Smooth muscle cell of the brain vasculature (primary cell): ENCODE measurements around the gene P2RY8.
"Not testable (repeated sequence)": the region's sequence is repeated elsewhere in the genome, so short reads cannot be mapped to it uniquely, and the experiment has no call there.

ENCODE experiments used
- DNase-seq: peaks from one replicate; pipeline ENCODE4 v3.0.0-alpha.2; 2012; ENCODE audit warnings: low read depth, low spot score

Gene P2RY8

DNA sequence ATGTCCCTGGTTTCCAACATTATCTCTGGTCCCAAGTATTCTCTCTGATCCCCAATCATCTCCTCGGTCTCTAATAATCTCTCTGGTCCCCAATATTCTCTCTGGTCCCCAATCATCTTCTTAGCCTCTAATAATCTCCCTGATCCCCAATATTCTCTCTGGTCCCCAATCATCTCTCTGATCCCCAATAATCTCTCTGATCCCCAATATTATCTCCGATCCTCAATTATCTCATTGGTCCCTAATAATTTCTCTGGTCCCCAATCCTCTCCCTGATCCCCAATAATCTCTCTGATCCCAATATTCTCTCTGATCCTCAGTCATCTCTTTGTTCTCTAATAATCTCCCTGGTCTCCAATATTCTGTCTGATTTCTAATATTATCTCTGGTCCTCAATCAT, 16.6 kb downstream of the P2RY8 start:
- no peak for DNase-seq

DNA sequence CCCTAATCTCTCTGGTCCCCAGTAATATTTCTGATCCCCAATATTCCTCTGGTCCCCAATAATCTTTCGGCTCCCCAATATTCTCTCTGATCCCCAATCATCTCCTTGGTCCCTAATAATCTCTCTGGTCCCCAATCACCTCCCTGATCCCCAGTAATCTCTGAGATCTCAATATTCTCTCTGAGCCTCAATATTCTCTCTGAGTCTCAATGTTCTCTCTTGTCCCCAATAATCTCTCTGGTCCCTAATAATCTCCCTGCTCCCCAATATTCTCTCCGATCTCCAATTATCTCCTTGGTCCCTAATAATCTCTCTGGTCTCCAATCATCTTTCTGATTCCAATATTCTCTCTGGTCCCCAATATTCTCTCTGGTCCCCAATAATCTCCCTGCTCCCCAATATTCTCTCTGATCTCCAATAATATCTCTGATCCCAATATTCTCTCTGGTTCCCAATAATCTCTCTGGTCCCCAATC, 17.9 kb downstream of the P2RY8 start:
- no peak for DNase-seq

DNA sequence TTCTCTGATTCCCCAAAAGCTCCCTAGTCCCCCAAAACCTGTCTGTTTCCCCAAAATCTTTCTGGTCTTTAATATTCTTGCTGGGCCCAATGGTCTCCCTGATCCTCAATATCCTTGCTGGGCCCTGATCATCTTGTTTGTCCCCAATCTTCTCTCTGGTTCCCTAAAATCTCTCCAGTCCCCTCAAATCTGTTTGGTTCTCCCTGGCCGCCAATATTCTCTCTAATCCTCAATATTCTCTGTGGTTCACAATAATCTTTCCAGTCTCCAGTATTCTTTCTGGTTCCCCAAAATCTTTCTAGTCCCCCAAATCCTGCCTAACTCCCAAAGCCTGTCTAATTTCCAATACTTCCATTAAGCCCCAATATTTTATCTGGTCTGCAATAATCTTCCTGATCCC, 18.5 kb downstream of the P2RY8 start:
- no peak for DNase-seq

DNA sequence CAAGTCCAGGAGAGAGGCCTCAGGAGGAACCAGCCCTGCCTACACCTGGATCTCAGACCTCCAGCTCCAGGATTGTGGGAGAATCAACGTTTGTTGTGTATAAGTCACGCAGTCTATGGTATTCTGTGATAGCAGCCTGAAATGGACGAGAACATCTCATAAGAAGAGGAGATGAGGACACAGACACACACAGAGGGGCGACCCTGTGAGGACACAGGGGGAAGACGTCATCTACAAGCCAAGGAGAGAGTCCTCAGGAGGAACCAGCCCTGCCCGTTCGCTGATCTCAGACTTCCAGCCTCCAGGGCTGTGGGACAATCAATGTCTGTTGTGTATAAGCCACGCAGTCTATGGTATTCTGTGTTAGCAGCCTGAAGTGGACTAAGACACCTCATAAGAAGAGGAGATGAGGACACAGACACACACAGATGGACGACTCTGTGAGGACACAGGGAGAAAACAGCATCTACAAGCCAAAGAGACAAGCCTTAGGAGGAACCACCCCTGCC, 20.3 kb downstream of the P2RY8 start:
- no peak for DNase-seq

DNA sequence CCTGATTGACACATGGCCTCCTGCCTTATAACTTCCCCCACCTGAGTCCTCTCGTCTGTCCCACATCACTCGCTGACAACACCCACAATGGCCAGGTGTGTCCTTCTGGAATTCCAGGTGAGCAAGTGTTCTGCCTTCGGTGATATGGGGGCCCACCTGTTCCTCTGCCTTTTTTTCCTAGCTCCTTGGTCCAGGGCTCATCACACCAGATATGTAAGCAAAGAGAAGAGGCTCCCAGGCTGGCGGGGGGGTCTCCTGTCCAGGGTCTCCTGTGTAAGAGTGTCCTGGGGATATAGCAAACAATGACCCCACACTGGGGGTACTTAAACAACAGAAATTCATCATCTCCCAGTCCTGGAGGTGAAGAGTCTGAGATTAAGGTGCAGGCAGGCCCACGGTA, 25.2 kb downstream of the P2RY8 start:
- no peak for DNase-seq

DNA sequence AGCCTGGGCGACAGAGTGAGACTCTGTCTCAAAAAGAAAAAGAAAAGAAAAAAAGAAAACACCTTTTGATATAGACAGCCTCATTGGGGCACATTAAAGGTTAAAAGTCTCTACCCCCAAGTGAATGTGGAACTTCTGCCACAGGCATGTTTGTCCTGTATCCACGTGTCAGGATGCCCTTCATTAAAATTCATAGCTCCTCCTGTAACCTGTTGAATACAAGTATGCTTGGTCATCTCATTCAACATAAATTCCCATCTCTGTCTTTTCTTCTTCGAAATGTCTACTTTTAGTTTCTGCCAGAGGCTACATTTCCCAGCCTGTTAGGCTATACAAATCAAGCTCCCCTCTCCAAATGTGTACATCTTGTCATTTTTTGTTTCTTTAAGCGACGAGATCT, 25.8 kb downstream of the P2RY8 start:
- no peak for DNase-seq

DNA sequence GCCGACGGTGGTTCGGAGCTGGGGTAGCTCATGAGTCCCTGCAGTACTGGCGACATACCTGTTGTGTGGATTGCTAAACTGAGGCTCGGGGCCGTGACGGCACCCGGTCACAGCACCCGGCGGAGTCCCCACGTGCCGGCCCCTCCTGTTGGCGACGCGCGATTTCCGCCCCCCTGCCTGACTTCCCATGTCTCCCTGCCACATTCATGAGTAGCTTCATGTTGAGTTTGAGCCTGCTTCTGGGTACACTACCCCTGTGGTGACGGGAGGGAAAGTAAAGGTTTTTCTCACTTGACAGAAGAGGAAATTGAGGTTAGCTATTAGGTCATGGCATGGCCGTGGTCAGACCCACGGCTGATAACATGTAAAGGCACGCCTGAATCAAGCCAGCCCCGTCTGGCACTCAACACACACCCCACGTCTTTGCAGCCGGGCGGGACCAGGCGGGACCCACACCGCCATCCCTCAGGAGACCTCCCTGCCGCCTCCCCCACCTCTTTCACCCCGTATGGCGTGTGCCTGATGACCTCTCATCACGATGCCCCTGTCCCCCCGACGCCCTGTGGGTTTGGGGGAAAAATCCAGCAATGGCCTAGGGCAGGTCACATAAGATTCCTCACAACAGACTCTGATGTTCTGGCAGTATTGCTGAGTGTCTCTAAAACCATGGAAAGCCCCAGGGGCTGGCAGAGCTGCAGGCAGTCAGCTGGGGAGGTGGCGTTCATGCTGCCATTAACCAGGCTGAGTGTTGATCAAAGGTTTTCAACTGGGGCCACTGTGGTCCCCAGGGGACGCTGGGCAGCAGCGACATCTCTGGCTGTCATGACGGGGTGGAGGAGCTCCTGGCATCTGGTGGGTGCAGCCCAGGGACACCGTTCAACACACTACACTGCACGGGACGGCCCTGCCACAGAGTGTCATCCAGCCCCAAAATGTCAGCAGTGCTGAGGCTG, 29.2 kb downstream of the P2RY8 start:
- no peak for DNase-seq

DNA sequence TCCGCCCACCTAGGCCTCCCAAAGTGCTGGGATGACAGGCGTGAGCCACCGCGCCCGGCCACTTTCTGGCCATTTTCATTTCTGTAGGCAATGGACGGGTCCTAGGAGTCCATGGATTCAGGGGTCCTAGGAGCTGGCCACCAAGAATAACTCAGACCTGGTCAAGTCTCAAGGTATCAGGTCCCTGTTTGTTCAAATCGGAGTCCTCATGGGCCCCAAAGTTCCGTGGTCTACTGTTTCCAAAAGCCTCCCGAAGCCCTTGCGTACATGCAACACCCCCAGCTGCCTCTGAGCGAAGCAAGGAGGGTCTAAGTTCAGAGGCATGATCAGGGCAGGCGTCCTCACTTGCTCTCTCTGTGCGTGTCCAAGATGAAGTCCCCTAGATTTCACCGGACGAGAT, 30.1 kb downstream of the P2RY8 start:
- no peak for DNase-seq

DNA sequence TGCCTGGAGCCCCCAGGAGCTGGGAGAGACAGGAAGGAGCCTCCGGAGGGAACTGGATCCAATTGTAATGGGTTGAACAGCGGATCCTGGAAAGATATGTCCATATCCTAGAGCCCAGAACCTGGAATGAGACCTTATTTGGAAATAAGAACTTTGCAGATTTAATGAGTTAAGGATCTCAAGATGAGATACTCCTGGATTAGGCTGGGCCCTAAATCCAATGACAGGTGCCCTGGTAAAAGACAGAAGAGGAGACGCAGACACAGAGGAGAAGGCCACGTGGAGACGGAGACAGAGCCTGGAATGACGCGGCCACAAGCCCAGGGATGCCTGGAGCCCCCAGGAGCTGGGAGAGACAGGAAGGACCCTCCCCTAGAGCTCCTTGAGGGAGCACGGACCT, 34.1 kb downstream of the P2RY8 start:
- DNase-seq = no peak

DNA sequence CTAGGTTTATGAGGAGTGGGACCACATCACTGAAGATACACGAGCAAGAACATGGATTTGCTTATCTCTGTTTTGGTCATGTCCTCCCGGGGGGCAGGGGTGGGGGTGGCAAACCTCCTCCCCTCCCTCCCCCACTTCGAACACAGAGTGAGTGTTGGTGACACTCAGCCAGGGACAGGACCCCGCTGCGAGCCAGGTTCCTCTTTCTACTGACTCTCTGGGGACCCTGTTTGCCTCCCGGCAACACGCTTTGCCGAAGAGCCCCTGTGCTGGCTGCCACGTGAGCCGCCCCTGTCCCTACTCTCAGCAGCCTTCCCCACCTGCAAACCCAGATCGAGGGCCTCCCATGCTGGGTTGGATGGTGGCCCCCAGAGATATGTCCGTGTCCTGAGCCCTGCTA, 34.7 kb downstream of the P2RY8 start:
- no peak for DNase-seq

DNA sequence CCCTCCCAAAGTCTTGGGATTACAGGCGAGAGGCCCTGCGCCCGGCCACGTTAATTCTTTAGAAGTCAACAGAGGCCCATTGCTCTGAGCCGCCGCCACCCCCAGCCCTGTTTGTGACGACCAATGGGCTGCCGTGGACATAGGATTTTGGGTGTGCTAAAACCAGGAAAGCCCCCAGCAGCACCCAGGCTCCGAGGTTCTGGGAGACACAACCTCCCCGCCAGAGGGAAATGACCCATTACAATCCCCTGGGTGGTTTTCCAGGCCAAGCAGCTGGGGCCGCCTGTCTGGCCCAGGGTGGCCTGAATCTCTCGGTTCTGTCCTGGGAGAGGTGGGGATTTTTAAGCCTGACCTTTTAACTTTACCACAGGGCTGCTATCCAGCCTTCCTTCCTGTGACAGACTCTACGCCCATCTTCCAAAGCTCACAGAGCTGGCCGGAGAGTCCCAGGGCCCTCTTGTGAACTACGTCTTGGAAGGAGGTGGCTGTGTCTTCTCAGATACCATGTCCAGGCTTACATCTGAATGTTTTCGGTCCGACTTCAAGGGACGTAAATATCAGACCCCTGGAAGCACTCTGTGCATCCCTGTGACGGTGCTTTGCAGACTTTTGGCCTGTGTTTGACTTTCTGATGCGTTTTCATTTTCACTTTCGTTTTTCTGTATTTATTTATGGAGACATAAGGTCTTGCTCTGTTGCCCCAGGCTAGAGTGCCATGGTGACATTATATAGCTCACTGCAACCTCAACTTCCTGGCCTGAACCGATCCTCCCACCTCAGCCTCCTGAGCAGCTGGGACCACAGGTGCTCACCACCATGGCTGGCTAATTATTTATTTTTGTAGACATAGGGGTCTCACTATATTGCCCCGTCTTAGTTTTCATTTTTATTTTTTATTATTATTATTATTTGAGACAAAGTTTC, 36.0 kb downstream of the P2RY8 start:
- DNase-seq = no peak

DNA sequence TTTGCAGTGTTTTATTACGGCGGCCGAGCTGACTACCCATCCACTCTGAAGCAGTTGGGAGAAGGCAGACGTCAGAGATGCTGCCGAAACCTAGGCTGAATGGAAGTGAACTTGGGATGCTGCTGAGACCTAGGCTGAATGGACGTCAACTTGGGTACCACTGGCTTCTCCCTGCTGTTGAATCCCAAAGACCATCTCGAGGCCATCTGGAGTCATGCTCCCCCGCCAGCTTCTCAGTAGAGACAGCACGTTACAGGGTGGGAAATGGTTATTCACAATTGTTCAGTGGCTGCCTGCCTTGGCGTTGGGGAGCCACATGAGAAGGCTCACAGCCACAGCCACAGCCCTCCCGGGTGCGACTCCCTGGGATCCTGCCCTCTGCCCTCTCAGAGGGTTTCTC, 40.9 kb downstream of the P2RY8 start:
- no peak for DNase-seq

DNA sequence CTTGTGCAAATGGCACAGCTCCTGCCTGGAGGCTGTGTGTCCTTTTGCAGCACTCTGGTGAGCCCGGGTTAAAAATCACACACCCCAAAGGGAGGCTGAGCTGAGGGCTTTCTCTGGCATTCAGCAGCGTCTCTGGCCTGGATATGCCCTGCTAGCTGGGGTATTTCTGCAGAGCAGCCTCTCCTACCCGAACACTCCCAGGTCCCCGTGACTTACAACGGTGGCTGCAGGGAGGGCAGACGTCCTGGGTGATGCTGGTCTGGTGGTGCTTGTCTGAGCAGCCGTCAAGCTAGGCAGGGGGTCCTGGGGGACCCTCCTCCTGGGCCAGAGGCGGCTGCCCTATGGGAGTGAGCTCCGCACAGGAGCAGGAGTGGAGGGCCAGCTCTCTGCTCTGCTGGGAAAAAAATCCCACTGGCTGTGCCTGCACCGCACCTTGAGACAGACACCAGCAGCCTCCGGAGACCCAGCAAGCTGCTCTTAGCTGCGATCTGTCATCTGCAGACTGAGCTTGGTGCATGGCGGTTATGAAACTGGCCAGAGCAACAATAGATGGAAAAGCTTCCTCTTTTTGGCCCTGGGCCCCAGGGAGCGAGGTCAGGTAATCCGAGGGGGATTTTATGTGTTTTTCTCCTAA, 43.0 kb downstream of the P2RY8 start:
- DNase-seq = no peak

DNA sequence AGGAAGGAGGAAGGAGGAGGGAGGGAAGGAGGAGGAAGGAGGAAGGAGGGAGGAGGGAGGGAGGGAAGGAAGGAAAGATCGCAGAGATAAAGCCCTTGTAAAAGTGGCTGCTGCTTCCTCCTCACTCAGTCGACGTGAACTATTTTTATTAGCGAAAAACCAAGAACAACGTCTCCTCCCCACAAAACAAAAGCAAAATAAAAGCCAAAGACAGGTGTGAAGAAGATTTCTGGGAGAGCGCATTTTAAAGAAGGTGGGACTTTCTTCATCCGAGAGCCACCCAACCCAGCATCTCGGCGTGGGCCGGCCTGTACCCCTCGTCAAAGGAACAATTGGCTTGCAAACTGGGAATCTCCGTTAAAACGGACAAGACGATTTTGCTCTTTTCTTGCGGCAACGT, 43.6 kb downstream of the P2RY8 start:
- DNase-seq = no peak

DNA sequence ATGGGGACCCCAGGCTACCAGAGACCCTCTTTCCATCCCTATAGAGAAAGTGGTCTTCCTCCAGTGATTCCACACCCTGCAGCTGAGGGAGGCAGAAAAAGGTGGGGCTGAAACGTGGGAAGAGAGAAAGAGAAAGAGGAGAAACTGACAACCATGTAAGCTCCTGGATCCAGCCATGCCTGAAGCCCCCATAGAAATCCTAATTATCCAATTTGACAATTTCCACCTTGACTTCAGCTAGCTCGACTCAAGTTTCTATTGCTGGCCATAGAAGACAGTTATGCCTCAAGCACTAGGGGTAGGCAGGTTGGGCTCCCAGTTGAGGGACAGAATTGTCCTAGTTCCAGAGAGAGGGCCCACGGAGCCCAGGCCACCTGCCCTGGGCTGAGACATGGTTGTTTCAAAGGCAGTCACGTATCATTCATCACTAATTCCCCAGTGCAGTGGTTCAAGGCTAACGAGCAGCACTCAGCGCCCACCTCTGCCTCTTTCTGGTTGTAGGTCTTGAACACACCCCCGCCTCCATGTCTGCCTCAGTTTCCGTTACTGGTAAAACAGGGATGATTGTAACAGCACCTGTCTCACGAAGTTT, 44.5 kb downstream of the P2RY8 start:
- DNase-seq = no peak

DNA sequence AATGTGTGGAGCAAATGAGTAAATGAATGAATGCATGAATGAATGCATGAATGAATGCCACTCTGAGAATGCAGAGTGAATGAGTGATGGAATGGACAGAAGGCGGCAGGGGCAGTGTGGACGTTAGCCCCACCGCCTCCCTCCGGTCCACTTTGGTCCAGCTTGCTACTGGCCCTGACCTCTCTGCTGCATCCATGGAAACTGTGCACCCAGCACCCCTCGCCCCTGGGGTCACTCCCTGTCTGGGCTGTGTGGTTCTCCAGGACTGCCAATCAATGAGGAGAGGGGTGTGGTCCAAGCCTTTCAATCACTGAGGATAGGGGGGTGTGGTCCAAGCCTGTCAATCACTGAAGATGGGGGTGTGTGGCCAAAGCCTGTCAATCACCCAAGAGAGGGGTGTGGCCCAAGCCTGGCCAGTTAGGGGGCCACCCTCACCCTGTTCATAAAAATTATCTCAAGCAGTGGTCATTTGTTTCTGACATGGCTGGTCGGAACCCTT, 45.1 kb downstream of the P2RY8 start:
- DNase-seq = no peak

DNA sequence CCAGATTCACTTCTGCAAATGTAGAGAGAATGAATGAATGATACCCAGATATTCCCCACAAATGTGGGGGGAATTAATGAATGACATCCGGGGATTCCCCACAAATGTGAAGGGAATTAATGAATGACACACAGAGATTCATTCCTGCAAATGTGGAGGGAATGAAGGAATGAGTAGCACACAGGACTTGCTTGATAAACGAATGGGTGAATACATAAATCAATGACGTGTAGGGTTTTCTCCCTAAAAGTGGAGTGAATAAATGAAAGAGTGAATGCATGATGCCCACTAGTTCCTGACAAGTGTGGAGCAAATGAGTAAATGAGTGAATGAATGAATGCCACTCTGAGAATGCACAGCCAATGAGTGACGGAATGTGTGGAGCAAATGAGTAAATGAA, 45.7 kb downstream of the P2RY8 start:
- not testable (repeated sequence) for DNase-seq

DNA sequence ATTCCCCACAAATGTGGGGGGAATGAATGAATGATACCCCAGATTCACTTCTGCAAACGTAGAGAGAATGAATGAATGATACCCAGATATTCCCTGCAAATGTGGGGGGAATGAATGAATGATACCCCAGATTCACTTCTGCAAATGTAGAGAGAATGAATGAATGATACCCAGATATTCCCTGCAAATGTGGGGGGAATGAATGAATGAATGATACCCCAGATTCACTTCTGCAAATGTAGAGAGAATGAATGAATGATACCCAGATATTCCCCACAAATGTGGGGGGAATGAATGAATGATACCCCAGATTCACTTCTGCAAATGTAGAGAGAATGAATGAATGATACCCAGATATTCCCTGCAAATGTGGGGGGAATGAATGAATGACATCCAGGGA, 46.3 kb downstream of the P2RY8 start:
- DNase-seq = not testable (repeated sequence)

DNA sequence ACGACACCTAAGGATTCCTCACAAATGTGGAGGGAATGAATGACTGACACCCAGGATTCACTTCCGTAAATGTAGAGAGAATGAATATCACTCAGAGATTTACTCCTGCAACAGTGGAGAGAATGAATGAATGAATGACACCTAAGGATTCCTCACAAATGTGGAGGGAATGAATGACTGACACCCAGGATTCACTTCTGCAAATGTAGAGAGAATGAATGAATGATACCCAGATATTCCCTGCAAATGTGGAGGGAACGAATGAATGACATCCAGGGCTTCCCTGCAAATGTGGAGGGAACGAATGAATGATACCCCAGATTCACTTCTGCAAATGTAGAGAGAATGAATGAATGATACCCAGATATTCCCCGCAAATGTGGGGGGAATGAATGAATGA, 47.6 kb downstream of the P2RY8 start:
- DNase-seq = not testable (repeated sequence)

DNA sequence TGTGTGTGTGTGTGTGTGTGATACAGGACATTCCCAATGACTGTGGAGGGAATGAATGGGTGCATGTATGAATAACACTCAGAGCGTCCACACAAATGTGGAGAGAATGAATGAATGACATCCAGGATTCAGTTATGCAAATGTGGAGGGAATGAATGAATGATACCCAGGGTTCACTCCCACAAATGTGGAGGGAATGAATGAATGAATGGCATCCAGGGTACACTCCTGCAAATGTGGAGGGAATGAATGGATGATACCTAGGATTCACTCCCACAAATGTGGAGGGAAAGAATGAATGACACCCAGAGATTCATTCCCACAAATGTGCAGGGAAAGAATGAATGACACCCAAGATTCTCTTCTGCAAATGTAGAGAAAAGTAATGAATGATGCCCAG, 48.2 kb downstream of the P2RY8 start:
- no peak for DNase-seq

DNA sequence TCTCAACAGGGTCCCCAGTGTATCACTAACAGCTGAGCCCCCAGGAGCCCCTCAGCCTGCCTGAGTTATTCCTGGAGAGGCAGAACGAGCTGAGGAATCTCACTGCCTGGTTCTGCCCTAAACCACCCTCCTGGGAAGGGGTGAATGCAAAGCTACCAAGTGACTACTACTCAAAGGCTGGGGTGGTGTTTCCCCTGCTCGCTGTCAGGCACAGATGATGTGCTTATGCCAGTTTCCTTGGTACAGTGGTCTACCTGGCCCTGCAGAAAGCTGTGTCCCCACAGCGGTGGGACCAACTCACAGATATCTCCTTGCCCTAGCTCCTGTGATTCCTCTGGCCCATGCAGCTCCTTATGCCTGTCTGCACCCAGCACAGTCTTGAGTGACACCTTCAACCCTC, 48.8 kb downstream of the P2RY8 start:
- no peak for DNase-seq
